HG03432 (cell line): ENCODE measurements around the gene TBC1D8.
"Not testable (repeated sequence)": the region's sequence is repeated elsewhere in the genome, so short reads cannot be mapped to it uniquely, and the experiment has no call there.

ENCODE experiments used
- ATAC-seq: cut with Tn5 transposase; IDR thresholded peaks from one replicate; pipeline ENCODE4 v1.9.1; 2021; ENCODE audit warnings: mild to moderate bottlenecking, moderate library complexity; ENCODE audit not compliant: unreplicated experiment

TBC1D8 gene

GRCh38 chr2:101080211-101081068 lies 70.7 kb downstream of the TBC1D8 start:
- ATAC-seq = no peak

DNA sequence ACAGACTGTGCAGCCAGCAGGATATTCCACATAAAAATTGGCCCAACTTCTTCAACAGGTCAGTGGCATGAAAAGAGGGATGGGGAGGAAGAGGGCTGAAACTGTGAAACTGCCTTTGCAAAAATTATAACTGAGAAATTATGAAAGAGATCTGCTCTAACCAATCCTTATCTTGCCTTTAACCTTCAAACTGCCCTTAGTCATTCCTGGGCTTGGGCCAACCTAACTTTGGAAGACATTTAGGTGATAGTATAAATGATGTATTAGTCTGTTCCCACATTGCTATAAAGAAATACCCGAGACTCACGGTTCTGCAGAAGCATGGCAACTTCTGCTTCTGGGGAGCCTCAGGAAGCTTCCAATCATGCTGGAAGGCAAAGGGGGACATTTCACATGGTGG lies 74.6 kb downstream of the TBC1D8 start:
- no peak for ATAC-seq

- peak; percentile 75 for ATAC-seq
Measured at GRCh38 chr2:101064868-101065549, 86.2 kb downstream of the TBC1D8 start.

DNA sequence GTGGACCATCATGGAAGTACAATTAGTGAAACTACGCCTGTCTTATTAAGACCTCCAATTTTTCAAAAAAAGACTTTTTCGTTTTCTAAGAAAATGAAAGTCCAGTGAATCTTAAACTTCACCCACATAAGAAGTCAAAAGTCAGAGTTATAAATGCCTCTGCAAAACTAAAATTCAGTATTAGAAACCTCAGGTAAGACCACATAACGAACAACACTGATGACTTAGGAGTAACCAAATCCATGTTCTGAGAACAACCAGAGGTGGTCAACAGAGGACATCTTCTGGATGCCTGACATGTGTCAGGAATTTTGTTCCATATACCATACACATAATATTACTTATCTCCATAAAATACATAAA lies 86.7 kb downstream of the TBC1D8 start:
- ATAC-seq = peak; percentile 38

- peak; percentile 22 for ATAC-seq
Measured at GRCh38 chr2:101064125-101064502, 87.1 kb downstream of the TBC1D8 start.

- ATAC-seq = peak; percentile 67
Measured at GRCh38 chr2:101063352-101064124, 87.6 kb downstream of the TBC1D8 start.

DNA sequence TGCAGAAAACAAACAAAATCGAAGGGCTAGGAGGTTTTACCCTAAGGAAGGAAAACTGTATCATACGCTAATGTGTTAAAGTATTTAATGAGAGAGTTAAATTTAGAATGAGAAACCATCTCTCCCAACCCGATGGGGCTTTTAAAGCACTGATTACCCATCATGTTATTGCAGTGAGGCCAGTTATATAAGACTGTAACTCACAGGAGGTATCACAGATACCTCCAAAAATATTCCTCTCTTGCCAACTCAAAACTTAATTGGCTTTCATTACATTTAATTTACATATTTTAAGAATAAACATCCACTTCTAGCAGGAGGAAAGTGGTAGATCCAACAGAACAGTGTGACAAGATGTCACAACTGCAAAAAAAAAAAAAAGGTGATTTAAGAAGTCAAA lies 92.8 kb downstream of the TBC1D8 start:
- no peak for ATAC-seq

GRCh38 chr2:101057051-101057933 lies 93.9 kb downstream of the TBC1D8 start:
- ATAC-seq = no peak

GRCh38 chr2:101053117-101053516 lies 98.1 kb downstream of the TBC1D8 start:
- no peak for ATAC-seq

- ATAC-seq = no peak
Measured at GRCh38 chr2:101052147-101052546, 99.0 kb downstream of the TBC1D8 start.

DNA sequence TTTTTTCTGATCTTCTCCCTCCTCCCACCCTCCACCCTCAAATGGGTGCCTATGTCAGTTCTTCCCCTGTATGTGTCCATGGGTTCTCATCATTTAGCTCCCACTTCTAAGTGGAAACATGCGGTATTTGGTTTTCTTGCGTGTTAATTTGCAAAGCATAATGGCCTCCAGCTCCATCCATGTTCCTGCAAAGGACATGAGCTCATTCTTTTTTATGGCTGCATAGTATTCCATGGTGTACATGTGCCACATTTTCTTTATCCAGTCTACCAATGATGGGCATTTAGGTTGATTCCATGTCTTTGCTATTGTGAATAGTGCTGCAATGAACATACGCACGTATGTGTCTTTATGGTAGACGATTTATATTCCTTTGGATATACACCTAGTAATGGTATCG lies 100.3 kb downstream of the TBC1D8 start:
- ATAC-seq = not testable (repeated sequence)

GRCh38 chr2:101048756-101049155 lies 102.4 kb downstream of the TBC1D8 start:
- ATAC-seq = no peak

GRCh38 chr2:101047774-101048173 lies 103.4 kb downstream of the TBC1D8 start:
- no peak for ATAC-seq

GRCh38 chr2:101047075-101047766 lies 104.0 kb downstream of the TBC1D8 start:
- ATAC-seq = no peak

DNA sequence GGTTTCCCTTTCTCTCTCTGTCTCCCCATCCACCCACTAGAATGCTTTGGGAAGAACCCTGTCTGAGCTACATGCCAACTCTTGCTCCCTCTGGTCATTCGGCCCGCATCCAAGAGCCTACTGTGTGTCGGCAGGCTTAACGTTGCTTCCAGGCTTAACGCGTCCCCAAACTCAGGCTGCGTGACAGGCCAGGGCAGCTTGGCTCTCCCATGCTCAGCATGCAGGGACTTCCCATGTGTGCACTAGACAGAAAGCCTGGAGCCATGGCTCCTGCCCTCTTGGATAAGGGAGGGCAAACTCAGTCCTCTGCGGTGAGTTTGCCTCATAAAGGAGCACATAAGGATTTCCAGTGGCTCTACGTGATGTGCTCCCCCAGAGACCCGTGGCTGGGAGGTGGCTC lies 105.9 kb downstream of the TBC1D8 start:
- no peak for ATAC-seq

DNA sequence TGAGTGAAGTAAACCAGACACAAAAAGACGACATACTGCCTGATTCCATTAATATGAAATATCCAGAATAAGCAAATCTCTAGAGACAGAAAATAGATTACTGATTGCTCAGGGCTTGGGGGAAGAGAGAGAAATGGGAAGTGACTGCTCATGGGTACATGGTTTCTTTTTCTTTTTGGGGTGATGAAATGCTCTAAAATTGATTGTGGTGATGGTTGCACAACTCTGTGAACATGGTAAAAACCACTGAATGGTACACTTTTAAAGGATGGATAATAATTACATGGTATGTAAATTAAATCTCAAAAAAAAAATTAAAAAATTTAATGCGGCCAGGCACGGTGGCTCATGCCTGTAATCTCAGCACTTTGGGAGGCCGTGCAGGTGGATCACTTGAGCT lies 109.8 kb downstream of the TBC1D8 start:
- ATAC-seq = no peak

DNA sequence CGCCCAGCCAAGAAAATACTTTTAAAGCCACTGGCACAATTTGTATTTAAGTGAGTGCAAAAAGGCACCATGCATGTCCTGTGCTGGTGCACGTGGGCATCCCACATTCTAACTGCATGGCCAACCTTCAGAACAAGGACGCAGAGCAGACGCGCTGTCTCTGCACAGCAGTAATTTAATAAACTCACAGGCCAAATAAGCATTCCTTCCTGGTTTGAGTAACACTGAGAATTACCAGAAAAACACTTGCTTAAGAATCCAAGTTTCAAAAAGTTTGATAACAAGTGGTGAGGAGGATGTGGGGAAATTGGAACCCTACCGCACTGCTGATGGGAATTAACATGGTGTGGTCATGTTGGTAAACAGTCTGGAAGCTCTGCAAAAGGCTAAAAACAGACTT lies 110.4 kb downstream of the TBC1D8 start:
- no peak for ATAC-seq

DNA sequence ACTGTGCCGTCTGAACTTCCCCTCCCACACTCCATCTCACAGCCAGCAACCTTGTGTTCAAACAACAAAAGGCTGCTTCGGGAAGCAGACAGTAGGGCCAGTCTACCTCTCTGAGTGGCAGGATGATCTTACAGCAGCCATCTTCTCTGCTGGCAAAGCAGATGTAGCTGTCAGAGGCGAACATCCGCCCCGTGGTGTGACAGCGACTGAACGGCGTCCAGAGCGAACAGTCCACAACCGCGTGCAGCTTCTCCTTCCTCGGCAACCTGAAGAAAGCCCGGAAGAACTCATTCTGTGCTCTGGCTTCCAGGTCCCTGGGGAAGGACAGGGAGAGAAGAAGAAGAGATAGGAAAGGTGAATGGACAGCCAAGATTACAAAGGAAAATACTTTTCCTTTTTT lies 111.1 kb downstream of the TBC1D8 start:
- ATAC-seq = no peak

DNA sequence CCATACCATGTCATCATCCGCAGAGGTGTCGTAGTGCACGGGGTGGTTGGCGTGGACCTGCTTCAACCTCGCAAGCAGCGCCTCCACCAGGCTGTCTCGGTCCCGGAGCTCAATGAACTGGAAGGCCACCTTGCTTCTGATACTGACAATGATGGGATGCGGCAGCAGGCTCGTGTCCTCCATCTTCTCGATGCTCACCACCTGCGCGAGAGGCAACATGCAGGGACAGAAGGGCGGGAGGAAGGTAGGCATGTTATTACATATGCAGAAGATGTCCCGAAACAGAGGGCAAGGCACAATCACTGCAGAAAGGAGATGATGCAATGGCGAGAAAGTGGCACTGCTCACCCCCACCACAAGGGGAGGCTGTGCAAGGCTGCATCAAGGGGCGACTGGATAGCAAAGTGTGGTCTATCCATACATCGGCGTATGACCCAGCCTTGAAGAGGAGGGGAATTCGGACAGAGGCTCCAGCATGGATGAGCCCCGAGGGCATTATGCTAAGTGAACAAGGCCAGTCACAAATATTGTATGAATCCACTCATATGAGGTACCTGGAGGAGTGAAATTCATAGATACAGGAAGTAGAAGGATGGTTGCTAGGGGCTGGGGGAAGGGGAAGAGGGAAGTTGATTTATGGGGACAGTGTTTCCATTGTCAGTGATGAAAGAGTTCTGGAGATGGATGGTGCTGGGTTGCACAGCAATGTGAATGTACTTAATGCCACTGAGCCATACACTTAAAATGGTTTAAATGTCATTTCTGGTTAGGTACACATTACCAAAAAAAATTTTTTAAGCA lies 112.5 kb downstream of the TBC1D8 start:
- no peak for ATAC-seq
